T-helper 22 cell (primary cell): ENCODE data around the gene LAMB3.

ENCODE experiments used
- DNase-seq: peaks from one replicate; pipeline ENCODE4 v3.0.0-alpha.2; 2020; ENCODE audit warnings: low read depth

LAMB3 gene

GRCh38 chr1:209617755-209618154 lies 34.5 kb downstream of the LAMB3 start:
- DNase-seq = no peak

GRCh38 chr1:209617047-209617673 lies 35.1 kb downstream of the LAMB3 start:
- DNase-seq = no peak

- no peak for DNase-seq
These were observed 35.7 kb downstream of the LAMB3 start for GRCh38 chr1:209616366-209617046.

- no peak for DNase-seq
These were observed 37.3 kb downstream of the LAMB3 start for GRCh38 chr1:209614906-209615305.

- DNase-seq = no peak
These were observed 38.1 kb downstream of the LAMB3 start for GRCh38 chr1:209614151-209614420.

- no peak for DNase-seq
These were observed 38.6 kb downstream of the LAMB3 start for GRCh38 chr1:209613400-209614150.

GRCh38 chr1:209612646-209613399 lies 39.4 kb downstream of the LAMB3 start:
- no peak for DNase-seq

GRCh38 chr1:209611771-209612570 lies 40.3 kb downstream of the LAMB3 start:
- DNase-seq = no peak

- no peak for DNase-seq
These were observed 41.7 kb downstream of the LAMB3 start for GRCh38 chr1:209610631-209610905.

GRCh38 chr1:209609791-209610630 lies 42.2 kb downstream of the LAMB3 start:
- DNase-seq = no peak

GRCh38 chr1:209609041-209609790 lies 43.0 kb downstream of the LAMB3 start:
- DNase-seq = no peak

GRCh38 chr1:209607795-209608178 lies 44.4 kb downstream of the LAMB3 start:
- DNase-seq = no peak

GRCh38 chr1:209607102-209607794 lies 45.0 kb downstream of the LAMB3 start:
- DNase-seq = no peak

GRCh38 chr1:209603877-209604276 lies 48.3 kb downstream of the LAMB3 start:
- DNase-seq = no peak

GRCh38 chr1:209601809-209602657 lies 50.2 kb downstream of the LAMB3 start:
- DNase-seq = no peak

GRCh38 chr1:209600541-209600940 lies 51.7 kb downstream of the LAMB3 start:
- DNase-seq = no peak

GRCh38 chr1:209598227-209598626 lies 54.0 kb downstream of the LAMB3 start:
- DNase-seq = no peak

- DNase-seq = no peak
These were observed 54.7 kb downstream of the LAMB3 start for GRCh38 chr1:209597499-209597898.
